HG03196 (cell line): ENCODE measurements around the gene OIT3.

Experiments
- ATAC-seq: cut with Tn5 transposase; IDR thresholded peaks from one replicate; pipeline ENCODE4 v1.9.1; 2021; ENCODE audit not compliant: unreplicated experiment

The OIT3 gene

GRCh38 chr10:72951760-72952159, 58.2 kb downstream of the OIT3 start:
- no peak for ATAC-seq

DNA sequence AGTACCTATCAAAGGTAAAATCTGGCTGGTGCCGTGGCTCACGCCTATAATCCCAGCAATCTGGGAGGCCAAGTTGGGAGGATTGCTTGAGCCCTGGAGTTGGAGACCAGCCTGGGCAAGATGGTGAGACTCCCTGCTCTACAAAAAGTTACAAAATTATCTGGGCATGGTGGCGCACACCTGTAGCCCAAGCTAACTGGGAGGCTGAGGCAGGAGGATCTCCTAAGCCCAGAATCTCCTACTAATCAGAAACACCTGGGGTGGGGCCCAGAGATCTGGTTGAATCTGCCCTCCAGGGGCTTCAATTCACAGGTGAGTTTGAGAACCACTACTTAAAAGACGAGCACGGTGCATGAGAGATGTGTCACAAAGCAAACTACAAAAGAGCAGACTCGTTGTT, 58.6 kb downstream of the OIT3 start:
- no peak for ATAC-seq

DNA sequence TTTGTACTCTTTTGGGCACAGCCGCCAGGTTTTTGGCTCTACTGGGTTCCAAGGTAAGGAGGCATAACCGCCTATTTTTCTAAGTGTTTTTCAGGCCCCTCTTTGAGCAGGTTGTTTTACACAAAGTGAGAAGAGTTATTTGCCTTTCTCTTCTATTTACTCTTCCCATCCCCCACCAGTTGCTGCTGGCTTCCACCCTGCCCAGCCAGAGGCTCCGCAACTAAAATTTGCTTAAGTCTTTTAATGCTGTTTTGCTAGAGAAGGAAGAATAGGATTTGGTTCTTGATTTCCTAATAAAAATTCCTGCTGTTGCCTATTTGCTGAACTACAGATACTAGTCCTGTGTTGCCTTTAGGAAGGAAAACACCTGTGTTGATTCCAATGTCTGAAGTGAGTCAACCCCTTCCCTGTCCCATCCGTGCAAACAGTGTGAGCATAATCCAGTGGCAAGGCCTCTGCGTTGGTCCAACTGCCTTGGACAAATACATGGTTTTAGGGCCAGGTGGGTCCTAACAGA, 59.2 kb downstream of the OIT3 start:
- no peak for ATAC-seq

- no peak for ATAC-seq
These were observed 60.1 kb downstream of the OIT3 start for GRCh38 chr10:72953687-72954086.

DNA sequence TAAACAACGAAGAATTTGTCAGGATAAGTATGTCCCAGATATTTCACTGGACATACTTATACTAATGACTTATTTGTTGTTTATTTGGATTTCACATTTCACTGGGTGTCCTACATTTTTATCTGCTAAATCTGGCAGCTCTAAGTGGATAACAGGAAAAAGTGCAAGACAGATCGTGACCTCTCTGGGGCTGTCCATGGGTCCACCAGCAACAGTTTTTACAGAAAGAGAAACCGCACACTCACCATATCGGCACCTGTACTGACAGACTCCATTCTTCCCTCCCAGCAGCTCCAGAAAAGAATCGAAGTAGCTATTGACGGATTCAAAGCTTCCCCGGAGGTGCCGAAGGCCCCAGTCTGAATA, 60.7 kb downstream of the OIT3 start:
- no peak for ATAC-seq

DNA sequence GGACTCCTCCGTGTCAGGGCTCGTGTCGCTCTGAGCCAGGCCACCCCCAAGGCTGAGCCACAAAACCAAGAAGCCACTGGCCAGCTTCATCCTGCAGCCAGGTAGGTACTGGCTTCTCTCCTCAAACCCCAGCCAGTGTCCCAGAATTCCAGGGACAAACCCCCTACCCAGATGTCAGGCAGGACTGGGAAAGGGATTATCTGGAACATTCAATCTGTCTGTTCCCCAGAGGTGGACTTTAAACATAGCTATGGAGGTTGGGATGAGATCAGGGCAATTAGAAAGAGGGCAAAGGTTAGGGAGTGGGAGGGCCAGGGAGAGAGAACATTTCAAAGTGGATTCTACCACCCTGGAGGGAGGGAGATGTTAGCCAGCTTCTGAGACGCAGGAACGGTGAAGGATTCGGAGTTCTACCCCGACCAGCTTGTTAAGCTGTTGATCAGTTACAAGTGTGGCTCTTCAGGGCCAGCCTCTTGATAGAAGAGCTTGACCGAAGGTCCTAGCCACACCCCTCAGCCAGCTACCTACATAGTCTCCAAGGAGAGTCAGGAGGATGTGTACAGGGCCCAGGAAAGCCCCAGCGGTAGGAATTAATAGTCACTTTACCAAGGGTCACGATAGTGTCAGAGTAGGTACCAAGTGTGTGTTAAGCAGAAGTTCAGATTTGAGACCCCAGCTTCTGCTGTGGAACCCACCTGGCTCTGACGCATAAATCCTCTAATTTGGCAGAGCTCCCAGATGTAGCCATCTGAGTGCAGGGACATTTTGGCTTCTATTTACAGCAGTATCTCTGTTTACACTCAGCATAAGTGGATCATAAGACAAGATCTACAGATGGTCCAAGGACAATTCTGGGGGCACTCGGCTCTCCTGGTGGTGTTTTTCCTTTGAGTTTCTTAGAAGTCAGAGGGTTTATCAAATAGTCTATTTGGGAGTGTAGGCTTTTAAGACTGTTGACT, 61.3 kb downstream of the OIT3 start, which contains the start of gene PLA2G12B:
Gene PLA2G12B, minus strand, starts transcription at position 211 of the 959 bp plus-strand sequence. Its CDS starts 121 bp downstream, at position 90.
- no peak for ATAC-seq

- no peak for ATAC-seq
These were observed 62.5 kb downstream of the OIT3 start for GRCh38 chr10:72956001-72956400.

- no peak for ATAC-seq
These were observed 83.3 kb downstream of the OIT3 start for GRCh38 chr10:72976886-72977285.

DNA sequence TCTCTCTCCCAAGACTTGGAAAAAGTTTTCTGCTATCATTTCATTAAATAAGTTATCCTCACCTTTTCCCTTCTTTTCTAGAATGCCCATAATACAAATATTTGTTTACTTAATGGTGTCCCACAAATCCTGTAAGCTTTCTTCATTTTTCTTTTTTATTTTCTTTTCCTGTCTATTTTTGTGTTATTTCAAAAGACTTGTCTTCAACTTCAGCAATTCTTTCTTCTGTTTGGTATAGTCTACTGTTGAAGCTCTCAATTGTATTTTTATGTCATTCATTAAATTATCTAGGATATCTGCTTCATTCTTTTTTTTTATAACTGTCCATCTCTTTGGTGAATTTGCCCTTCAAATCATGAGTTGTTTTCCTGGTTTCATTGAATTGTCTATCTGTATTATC, 86.2 kb downstream of the OIT3 start:
- ATAC-seq = no peak

GRCh38 chr10:72980348-72980747, 86.8 kb downstream of the OIT3 start:
- ATAC-seq = no peak

- no peak for ATAC-seq
These were observed 87.7 kb downstream of the OIT3 start for GRCh38 chr10:72981028-72981881.

DNA sequence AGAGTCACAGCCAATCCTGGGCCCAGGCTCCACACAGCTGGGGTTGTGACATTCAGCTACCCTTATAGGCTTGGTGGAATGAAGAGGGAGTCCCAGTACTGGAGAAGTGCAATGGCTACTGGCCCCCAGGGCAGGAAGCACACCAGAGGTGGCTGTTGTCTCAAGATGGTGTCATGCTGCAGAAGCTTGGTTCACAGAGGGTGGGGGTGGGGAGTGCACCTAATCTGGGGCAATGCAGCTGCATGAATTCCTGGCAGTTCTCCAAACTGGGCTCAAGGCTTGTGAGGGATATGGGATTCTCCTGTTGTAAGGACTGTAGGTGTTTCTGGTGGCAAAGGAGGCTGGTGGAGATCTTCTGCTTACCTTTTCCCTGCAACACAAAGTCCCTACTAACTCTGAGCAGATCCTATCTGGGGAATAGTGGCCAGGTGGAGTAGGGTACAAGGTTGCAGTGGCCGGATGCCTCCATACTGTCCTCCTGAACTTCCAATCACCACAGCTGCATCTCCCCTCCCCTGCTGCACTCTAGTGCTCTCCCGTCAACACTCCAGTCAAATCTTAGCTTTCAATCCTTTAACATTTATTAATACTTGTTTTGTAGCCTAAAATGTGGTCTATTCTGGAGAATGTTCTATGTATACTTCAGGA, 88.5 kb downstream of the OIT3 start:
- no peak for ATAC-seq
